GM18511 (cell line): ENCODE results near the gene GPR89B.
A peak's percentile ranks its signal among the peaks of the same experiment; 100 is the strongest.
"Not testable (repeated sequence)": the region's sequence is repeated elsewhere in the genome, so short reads cannot be mapped to it uniquely, and the experiment has no call there.

ENCODE experiments used
- ATAC-seq: cut with Tn5 transposase; IDR thresholded peaks from one replicate; pipeline ENCODE4 v1.9.1; 2021; ENCODE audit warnings: mild to moderate bottlenecking, moderate library complexity; ENCODE audit not compliant: unreplicated experiment

The GPR89B gene

GRCh38 chr1:148027004-148027403, 98.8 kb downstream of the GPR89B start:
- ATAC-seq, result not testable (repeated sequence)

GRCh38 chr1:148032247-148032646, 104.0 kb downstream of the GPR89B start:
- ATAC-seq, result not testable (repeated sequence)

GRCh38 chr1:148032690-148033089, 104.5 kb downstream of the GPR89B start:
- ATAC-seq, result not testable (repeated sequence)

GRCh38 chr1:148033147-148033546, 104.9 kb downstream of the GPR89B start:
- ATAC-seq, result not testable (repeated sequence)

GRCh38 chr1:148037850-148038461, 109.7 kb downstream of the GPR89B start:
- ATAC-seq, result peak; percentile 12

GRCh38 chr1:148038462-148039333, 110.5 kb downstream of the GPR89B start:
- peak; percentile 90 for ATAC-seq
